CD4-positive, alpha-beta T cell treated with Interleukin-2 at 100 ng/mL for 4 hours (primary cell): ENCODE results near the gene RNF4.
A peak's percentile ranks its signal among the peaks of the same experiment; 100 is the strongest.

Experiments used
- DNase-seq: peaks from one replicate; pipeline ENCODE4 v3.0.0-alpha.2; 2020; ENCODE audit warnings: low spot score

RNF4 gene

GRCh38 chr4:2437475-2438215 lies 31.3 kb upstream of the RNF4 start:
- DNase-seq = no peak

GRCh38 chr4:2438822-2439718 lies 29.8 kb upstream of the RNF4 start:
- no peak for DNase-seq

GRCh38 chr4:2441393-2442174 lies 27.3 kb upstream of the RNF4 start:
- DNase-seq = peak; percentile 71

- DNase-seq = no peak
Measured at GRCh38 chr4:2442175-2442993, 26.5 kb upstream of the RNF4 start.

GRCh38 chr4:2443061-2443730 lies 25.7 kb upstream of the RNF4 start:
- DNase-seq = no peak

- no peak for DNase-seq
Measured at GRCh38 chr4:2443956-2444740, 24.8 kb upstream of the RNF4 start.

- no peak for DNase-seq
Measured at GRCh38 chr4:2445130-2445529, 23.8 kb upstream of the RNF4 start.

- DNase-seq = no peak
Measured at GRCh38 chr4:2445571-2445970, 23.3 kb upstream of the RNF4 start.

GRCh38 chr4:2446656-2447564 lies 22.0 kb upstream of the RNF4 start:
- DNase-seq = no peak

- no peak for DNase-seq
Measured at GRCh38 chr4:2448589-2448988, 20.3 kb upstream of the RNF4 start.

GRCh38 chr4:2449051-2449450 lies 19.9 kb upstream of the RNF4 start:
- no peak for DNase-seq

GRCh38 chr4:2449511-2450392 lies 19.2 kb upstream of the RNF4 start:
- DNase-seq = no peak

GRCh38 chr4:2450394-2451035 lies 18.4 kb upstream of the RNF4 start:
- no peak for DNase-seq

GRCh38 chr4:2451036-2451520 lies 17.8 kb upstream of the RNF4 start:
- DNase-seq = no peak

GRCh38 chr4:2451821-2452785 lies 16.8 kb upstream of the RNF4 start:
- DNase-seq = no peak
